ENCODE data around the gene SUGCT. TPM values are rescaled to one million over a fixed set of nuclear protein-coding genes. Genes with fewer than 3 reads are reported as not detected.

SUGCT gene
- total RNA-seq, 4 donors from 2014 or later, result 0.83 to 7.1 (median 3.2) TPM

DNA sequence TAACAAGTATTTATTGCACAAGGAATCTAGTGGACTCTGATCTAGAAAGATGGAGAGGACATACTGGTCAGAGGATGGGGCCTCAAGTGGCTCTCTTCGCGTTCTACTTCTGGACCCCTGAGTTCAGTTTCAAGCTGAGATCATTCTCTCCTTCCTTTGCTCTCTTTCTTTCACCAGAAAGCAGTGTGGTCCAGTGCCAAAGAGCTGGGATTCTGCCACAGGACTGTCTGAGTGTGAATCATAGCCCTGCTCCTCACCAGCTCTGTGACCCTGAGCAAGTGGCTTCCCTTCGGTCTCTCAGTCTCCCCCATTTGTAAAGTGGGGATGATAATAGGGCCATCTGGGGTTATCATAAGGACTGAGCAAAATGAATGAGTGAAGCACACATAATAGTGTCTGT is 715.2 kb downstream of the SUGCT start:
- no peaks in the 10 kb centered on the region for H3K9me3 ChIP-seq
- no peaks in the 10 kb centered on the region for H3K27me3 ChIP-seq
- H3K27ac ChIP-seq, result no peak overlapping the region
- TF ChIP-seq, protein P1, sequence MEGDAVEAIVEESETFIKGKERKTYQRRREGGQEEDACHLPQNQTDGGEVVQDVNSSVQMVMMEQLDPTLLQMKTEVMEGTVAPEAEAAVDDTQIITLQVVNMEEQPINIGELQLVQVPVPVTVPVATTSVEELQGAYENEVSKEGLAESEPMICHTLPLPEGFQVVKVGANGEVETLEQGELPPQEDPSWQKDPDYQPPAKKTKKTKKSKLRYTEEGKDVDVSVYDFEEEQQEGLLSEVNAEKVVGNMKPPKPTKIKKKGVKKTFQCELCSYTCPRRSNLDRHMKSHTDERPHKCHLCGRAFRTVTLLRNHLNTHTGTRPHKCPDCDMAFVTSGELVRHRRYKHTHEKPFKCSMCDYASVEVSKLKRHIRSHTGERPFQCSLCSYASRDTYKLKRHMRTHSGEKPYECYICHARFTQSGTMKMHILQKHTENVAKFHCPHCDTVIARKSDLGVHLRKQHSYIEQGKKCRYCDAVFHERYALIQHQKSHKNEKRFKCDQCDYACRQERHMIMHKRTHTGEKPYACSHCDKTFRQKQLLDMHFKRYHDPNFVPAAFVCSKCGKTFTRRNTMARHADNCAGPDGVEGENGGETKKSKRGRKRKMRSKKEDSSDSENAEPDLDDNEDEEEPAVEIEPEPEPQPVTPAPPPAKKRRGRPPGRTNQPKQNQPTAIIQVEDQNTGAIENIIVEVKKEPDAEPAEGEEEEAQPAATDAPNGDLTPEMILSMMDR (IDR thresholded peaks at IDR 0.05), result no peak
- TF ChIP-seq POLR2A (IDR thresholded peaks at IDR 0.05), result no peak
- WGBS, 2 donors, result 75 to 86% methylated on average over 3 of the region's 3 CpGs
- no peaks in the 10 kb centered on the region for H3K36me3 ChIP-seq
- no peak for DNase-seq
- H3K4me3 ChIP-seq, result no peak overlapping the region
- intact Hi-C loops (cut with DNase I), result no loop called here
- H3K4me1 ChIP-seq, result peaks cover 0 to 7% (median 0%) of the 10 kb centered on the region in 3 donors

DNA sequence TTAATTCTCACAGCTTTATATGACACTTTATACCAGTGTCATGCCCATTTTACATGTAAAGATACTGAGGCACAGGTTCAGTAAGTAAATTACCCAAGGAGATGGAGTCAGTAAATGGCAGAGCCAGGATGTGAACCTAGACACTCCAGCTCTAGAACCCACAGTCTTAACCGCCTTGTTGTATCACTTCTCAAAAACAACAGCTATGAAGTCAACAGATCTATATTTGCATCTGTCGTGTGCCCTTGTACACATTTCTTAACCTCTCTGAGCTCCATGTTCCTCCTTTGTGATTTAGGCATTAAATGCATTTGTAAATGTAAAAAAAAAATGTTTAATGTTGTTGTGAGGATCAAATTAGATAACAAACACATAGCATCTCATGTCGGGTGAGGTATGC is 716.2 kb downstream of the SUGCT start:
- TF ChIP-seq, protein P1 (IDR thresholded peaks at IDR 0.05), result no peak
- TF ChIP-seq POLR2A (IDR thresholded peaks at IDR 0.05), result no peak
- no peaks in the 10 kb centered on the region for H3K36me3 ChIP-seq
- no peaks in the 10 kb centered on the region for H3K9me3 ChIP-seq
- no peaks in the 10 kb centered on the region for H3K27me3 ChIP-seq
- H3K4me1 ChIP-seq, result peaks cover 0 to 7% (median 0%) of the 10 kb centered on the region in 3 donors
- H3K27ac ChIP-seq, result no peak overlapping the region
- intact Hi-C loops (cut with DNase I), result no loop called here
- DNase-seq, result no peak
- 87 to 92% methylated on average over 3 of the region's 3 CpGs for WGBS, 2 donors
- H3K4me3 ChIP-seq, result no peak overlapping the region

DNA sequence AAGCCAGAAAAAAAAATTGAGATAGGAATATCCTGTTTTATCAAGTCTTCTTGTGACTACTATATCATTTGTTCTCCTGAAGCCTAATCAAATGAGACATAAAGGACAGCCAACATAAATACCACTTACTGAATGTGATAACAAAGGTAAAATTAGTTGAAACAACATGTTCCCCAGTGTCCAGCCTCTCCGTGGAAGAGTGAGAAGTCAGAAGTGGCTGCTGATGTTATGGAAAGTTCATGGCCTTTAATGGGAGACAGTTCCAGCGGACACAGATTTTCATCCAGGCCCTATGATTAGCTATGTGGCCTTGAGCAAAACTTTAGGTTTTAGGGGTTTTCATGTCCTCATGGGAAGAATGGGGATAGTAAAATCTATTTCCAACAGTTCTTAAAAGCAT is 724.3 kb downstream of the SUGCT start:
- TF ChIP-seq POLR2A (IDR thresholded peaks at IDR 0.05), result no peak
- TF ChIP-seq, protein P1 (IDR thresholded peaks at IDR 0.05), result no peak
- whole genome bisulfite sequencing, 2 donors, result 76 to 83% methylated on average over 2 of the region's 2 CpGs
- no peak overlapping the region for H3K4me3 ChIP-seq
- intact Hi-C loops (cut with DNase I), result no loop called here
- H3K27me3 ChIP-seq, result no peaks in the 10 kb centered on the region
- H3K9me3 ChIP-seq, result no peaks in the 10 kb centered on the region
- H3K4me1 ChIP-seq, result peaks cover 0 to 13% (median 0%) of the 10 kb centered on the region in 3 donors
- H3K36me3 ChIP-seq, result no peaks in the 10 kb centered on the region
- no peak overlapping the region for H3K27ac ChIP-seq
- DNase-seq, result no peak

- Histone ChIP-seq H3K27ac (no peak overlapping the region), H3K36me3 (no peaks in the 10 kb centered on the region), H3K4me3 (no peak overlapping the region), H3K9me3 (no peaks in the 10 kb centered on the region), H3K4me1 (peaks cover 0 to 13% (median 0%) of the 10 kb centered on the region in 3 donors), H3K27me3 (no peaks in the 10 kb centered on the region)
- DNase-seq, result no peak
- intact Hi-C loops (cut with DNase I), result no loop called here
- WGBS, 2 donors, result 37 to 46% methylated on average over 11 to 13 of the region's 15 CpGs
- no peak for TF ChIP-seq POLR2A (IDR thresholded peaks at IDR 0.05)
- TF ChIP-seq, protein P1 (IDR thresholded peaks at IDR 0.05), result no peak
Measured at GRCh38 chr7:40859965-40860543, 725.2 kb downstream of the SUGCT start.

- Histone ChIP-seq H3K27ac (no peak overlapping the region), H3K27me3 (no peaks in the 10 kb centered on the region), H3K4me1 (peaks cover 0 to under 1% (median 0%) of the 10 kb centered on the region in 3 donors), H3K36me3 (no peaks in the 10 kb centered on the region), H3K9me3 (peaks cover 0 to 13% (median 0%) of the 10 kb centered on the region in 3 donors), H3K4me3 (no peak overlapping the region)
- no peak for TF ChIP-seq POLR2A (IDR thresholded peaks at IDR 0.05)
- TF ChIP-seq, protein P1 (IDR thresholded peaks at IDR 0.05), result no peak
- intact Hi-C loops (cut with DNase I), result no loop called here
- no peak for DNase-seq
- 89 to 92% methylated on average over 10 of the region's 10 CpGs for WGBS, 2 donors
Measured at GRCh38 chr7:40865441-40866233, 730.8 kb downstream of the SUGCT start.
